VCaP (cell line): Measurements from ENCODE around the gene PTCH1.

Source experiments
- H3K27ac ChIP-seq: fragments of 450-650 bp; 2 replicates; pipeline ENCODE4 v1.5.1; 2017
- TF ChIP-seq, protein P1 (sequence below): fragments of 450-650 bp; conservative IDR thresholded peaks from 2 replicates; pipeline ENCODE4 v1.5.1; 2017; ENCODE audit warnings: mild to moderate bottlenecking, moderate library complexity

PTCH1 gene

DNA sequence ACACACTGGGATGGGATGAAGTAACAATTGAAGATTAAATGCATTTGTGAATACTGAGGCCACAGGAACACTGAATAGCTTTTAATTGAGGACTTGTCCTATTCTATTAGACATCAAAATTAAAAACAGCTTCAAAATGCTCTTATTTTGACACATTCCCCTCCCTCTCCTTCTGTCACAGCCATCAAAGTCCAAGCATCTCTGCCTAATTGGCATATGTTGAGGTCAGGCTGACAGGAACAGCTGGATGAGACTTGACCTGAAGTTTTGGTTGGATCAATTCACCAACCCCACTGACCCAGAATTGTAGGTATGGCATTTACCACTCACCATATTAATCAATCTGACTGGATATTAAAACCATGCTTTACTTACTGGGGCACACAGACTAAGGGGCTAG, 96.3 kb downstream of the PTCH1 start:
- H3K27ac ChIP-seq, result no peak overlapping the region
- TF ChIP-seq, protein P1, sequence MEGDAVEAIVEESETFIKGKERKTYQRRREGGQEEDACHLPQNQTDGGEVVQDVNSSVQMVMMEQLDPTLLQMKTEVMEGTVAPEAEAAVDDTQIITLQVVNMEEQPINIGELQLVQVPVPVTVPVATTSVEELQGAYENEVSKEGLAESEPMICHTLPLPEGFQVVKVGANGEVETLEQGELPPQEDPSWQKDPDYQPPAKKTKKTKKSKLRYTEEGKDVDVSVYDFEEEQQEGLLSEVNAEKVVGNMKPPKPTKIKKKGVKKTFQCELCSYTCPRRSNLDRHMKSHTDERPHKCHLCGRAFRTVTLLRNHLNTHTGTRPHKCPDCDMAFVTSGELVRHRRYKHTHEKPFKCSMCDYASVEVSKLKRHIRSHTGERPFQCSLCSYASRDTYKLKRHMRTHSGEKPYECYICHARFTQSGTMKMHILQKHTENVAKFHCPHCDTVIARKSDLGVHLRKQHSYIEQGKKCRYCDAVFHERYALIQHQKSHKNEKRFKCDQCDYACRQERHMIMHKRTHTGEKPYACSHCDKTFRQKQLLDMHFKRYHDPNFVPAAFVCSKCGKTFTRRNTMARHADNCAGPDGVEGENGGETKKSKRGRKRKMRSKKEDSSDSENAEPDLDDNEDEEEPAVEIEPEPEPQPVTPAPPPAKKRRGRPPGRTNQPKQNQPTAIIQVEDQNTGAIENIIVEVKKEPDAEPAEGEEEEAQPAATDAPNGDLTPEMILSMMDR, result no peak

DNA sequence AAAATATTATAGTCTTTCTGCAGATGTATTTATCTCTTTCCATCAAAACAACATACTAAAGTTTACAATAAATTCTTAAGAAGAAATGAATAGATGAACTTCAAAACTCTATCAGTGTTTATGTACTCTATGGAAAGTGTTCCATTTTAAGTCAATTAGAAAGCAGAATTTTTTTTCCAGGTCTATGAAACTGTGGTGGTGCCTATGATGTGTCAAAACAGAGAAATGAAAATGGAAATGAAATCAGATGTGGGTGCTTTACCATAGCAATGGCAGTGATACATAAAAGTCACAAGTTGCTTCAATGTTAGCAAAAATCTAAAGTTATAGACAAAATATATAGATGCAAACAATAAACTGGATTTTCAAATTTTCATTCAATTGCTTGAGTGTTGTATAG, 97.3 kb downstream of the PTCH1 start:
- no peak overlapping the region for H3K27ac ChIP-seq
- TF ChIP-seq, protein P1, result no peak

DNA sequence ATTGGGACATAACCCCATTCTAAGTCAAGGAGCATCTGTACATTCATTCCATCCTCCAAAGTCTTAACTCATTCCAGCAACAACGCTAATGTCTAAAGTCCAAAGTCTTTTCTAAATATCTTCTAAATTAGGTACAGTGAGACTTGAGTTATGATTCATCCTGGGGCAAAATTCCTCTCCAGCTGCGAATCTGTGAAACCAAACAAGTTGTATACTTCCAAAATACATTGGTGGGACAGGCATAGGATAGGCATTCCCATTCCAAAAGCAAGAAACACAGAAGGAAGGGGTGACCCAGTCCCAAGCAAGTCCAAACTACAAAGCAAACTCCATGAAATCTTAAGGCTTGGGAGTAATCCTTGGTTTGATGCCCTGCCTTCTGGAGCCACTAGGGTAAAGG, 101.6 kb downstream of the PTCH1 start:
- TF ChIP-seq, protein P1, result no peak
- H3K27ac ChIP-seq, result no peak overlapping the region

DNA sequence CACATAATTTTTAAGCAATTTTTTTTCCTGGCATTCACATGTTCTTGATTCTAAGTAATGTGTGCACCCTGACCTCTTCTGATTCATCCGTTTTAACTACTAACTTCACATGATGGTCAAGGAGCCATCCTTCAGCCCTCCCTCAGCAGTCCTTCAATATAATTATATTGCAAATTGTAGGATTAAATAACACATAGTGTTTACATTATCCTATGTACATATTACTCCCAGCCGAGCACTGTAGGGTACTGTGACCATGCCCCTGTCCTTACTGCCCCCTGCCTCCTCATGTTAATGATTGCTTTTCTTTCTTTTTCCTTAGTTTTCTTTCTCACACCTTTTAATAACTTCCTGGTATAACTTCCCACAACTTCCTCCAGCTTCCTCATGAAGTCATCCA, 103.0 kb downstream of the PTCH1 start:
- H3K27ac ChIP-seq, result no peak overlapping the region
- TF ChIP-seq, protein P1, result no peak

DNA sequence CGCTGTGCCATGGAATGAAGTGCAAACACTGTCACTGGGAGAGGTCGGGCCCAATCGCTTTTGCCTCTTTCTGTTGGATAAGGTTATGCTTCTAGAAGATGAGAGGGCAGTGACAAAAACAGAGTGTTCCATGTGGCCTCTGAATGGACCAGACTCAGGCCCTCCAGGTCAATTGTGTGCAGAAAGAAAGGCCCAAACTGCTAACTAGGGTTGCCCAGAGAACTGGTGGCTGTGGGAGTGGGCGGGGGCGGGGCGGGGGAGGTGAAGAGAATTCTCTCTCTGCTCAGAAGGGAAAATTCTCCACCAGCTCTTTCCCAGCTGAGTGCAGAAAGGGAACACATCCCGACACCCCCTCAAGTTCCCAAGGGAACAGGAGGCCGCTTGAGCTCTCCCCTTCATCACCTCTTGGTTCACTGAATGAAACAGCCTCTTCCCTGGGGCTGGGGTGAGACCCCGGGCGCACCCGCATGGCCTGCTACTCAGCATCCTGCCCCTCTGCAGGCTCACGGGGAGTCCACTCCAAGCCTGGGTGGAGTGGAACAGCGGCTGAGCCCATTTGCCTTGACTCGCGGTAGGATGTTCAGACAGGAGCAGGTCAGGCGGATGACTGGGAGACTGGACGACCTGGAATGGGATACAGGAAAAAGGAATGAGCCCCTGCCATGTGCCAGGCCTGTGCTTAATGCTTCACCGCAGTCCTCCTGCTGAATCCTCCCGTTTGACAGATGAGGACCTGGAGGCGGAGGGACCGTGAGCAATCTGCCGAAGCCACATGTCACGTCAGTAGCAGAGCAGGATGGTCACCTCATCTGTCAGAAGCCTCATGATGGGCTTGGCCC, 105.5 kb downstream of the PTCH1 start:
- TF ChIP-seq, protein P1, result no peak

DNA sequence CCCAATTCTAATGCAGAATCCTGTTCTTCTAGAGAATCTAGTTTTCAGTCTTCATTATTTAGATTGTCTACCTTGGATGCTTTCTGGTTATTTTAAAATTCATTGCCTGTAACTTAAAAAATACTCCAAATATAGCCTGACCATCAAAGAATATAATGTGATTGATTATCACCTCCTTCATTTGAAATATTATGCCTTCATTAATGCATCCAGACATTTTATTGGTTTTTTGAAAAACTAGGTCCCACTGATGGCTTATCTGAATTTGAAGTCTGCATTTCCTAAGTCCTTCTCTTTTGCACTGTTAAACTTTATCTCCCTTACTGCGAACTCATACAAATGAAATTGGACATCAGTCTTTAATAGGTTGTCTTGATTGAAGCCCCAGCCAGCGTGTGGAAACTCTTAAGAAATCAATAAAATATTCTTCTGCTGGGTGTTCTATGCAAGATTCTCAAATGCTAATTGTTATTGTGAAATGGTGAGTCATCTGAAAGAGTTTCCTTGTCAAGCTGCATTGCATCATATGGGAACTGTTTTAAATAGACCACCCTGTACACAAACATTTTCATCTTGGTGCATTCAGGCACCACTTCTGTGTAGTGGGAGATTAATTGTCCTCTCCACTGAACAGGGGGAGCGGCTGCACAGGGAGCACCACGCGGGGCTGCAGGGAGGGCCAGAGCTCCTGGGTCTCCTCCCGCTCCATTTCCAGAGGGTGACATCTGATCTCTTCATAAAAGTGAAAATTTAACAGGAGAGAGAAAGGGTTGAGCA, 106.9 kb downstream of the PTCH1 start:
- H3K27ac ChIP-seq, result no peak overlapping the region
- TF ChIP-seq, protein P1, result no peak

More for the DNA sequence above, 105.5 kb downstream of the PTCH1 start:
- H3K27ac ChIP-seq, result no peak overlapping the region

DNA sequence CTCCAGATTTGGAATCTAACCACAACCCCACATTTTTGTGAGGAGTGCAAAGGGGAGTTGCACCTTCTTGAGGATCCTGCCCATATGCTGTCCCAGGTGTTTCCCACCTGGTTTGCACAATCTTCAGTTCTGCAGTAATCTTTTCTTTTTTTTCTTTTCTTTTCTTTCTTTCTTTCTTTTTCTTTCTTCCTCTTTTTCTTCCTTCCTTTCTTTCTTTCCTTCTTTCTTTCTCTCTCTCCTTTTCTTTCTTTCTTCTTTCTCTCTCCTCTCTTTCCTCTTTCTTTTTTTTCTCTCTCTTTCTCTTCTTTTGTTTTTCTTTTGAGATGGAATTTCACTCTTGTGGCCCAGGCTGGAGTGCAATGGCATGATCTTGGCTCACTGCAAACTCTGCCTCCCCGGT, 109.2 kb downstream of the PTCH1 start:
- H3K27ac ChIP-seq, result no peak overlapping the region

More for the DNA sequence above, 109.2 kb downstream of the PTCH1 start:
- TF ChIP-seq, protein P1, result no peak
